Measurements from ENCODE around the gene LGALS3BP. TPM values are rescaled to one million over a fixed set of nuclear protein-coding genes. Genes with fewer than 3 reads are reported as not detected.
A peak's percentile ranks its signal among the peaks of the same experiment; 100 is the strongest.

Gene LGALS3BP
- total and polyA plus RNA-seq, 2 donors (not counting 1 experiment from before 2014, with no cell fraction given) = 1.8 to 7.5 TPM

- Histone ChIP-seq H3K79me2 (ENCODE audit: control insufficient read depth, insufficient read depth, low read length) (no peaks in the 10 kb centered on the region), H3K4me3 (ENCODE audit: control extremely low read depth in 1 of 5, extremely low read depth in 1 of 5, insufficient read depth in 1 of 5, low read depth in 2 of 5, low read length in 4 of 5) (peak overlapping the region in 1 of 5 experiments; percentile 11), H3K9ac (ENCODE audit: low read length) (no peak overlapping the region), H3K36me3 (replicated peaks in 1 of 2; ENCODE audit: control extremely low read depth in 1 of 2, control insufficient read depth in 1 of 2, extremely low read depth in 1 of 2, insufficient read depth in 2 of 2, low read length in 1 of 2) (peaks cover 0 to 16% of the 10 kb centered on the region in 2 experiments), H2AFZ (ENCODE audit: insufficient read depth, low read depth, low read length, poor library complexity, severe bottlenecking) (no peak overlapping the region), H3K4me2 (replicated peaks; ENCODE audit: low read depth, low read length, poor library complexity, severe bottlenecking) (peak overlapping the region; percentile 52), H3K27me3 (replicated peaks in 1 of 4; ENCODE audit: control extremely low read depth in 1 of 4, control insufficient read depth in 3 of 4, insufficient read depth in 4 of 4, low read length in 3 of 4) (no peaks in the 10 kb centered on the region), H3K9me3 (ENCODE audit: control extremely low read depth in 1 of 3, control insufficient read depth in 2 of 3, insufficient read depth in 1 of 3, low read length in 2 of 3) (no peaks in the 10 kb centered on the region), H3K4me1 (ENCODE audit: control insufficient read depth in 2 of 2, insufficient read depth in 2 of 2, low read length in 2 of 2) (peaks cover 15 to 16% of the 10 kb centered on the region in 2 donors), H3K27ac (ENCODE audit: low read length in 2 of 2) (no peak overlapping the region), H4K20me1 (ENCODE audit: control insufficient read depth, insufficient read depth, low read length, poor library complexity, severe bottlenecking) (no peaks in the 10 kb centered on the region)
- Mint-ChIP-seq H3K9me3 (ENCODE audit: insufficient read depth) (no peaks in the 10 kb centered on the region), H3K4me3 (peak overlapping the region; percentile 54), H3K4me1 (peaks cover 15% of the 10 kb centered on the region), H3K27me3 (no peaks in the 10 kb centered on the region), H3K27ac (no peak overlapping the region)
- DNase-seq (no peak), ATAC-seq (ENCODE audit: low read depth) (no peak)
- intact Hi-C loops (cut with micrococcal nuclease) = no loop called here
- TF ChIP-seq CTCF (IDR thresholded peaks at IDR 0.05) (no peak), EZH2 (IDR thresholded peaks at IDR 0.05; ENCODE audit: borderline replicate concordance, insufficient read depth, low read depth, low read length, poor library complexity, severe bottlenecking) (no peak)
- POLR2A ChIA-PET = no interaction called here
- 5% methylated on average over 11 of the region's 15 CpGs for WGBS (ENCODE audit: insufficient coverage)
- CTCF ChIA-PET = interaction anchor here (0.7 to 1.7 kb wide), 3 partner anchors 15 to 117 kb away, joined by 5 to 6 read pairs (median 6); no protein-coding TSS in a partner anchor
Measured at GRCh38 chr17:78986649-78987328, 7.1 kb upstream of the LGALS3BP start.

- H3K27ac Mint-ChIP-seq = no peak overlapping the region
- TF ChIP-seq CTCF (IDR thresholded peaks at IDR 0.05) (no peak), EZH2 (IDR thresholded peaks at IDR 0.05; ENCODE audit: borderline replicate concordance, insufficient read depth, low read depth, low read length, poor library complexity, severe bottlenecking) (no peak)
- Histone ChIP-seq H4K20me1 (ENCODE audit: control insufficient read depth, insufficient read depth, low read length, poor library complexity, severe bottlenecking) (no peaks in the 10 kb centered on the region), H3K4me2 (replicated peaks; ENCODE audit: low read depth, low read length, poor library complexity, severe bottlenecking) (peak overlapping the region; percentile 52), H3K9ac (ENCODE audit: low read length) (no peak overlapping the region), H3K4me1 (ENCODE audit: control insufficient read depth in 2 of 2, insufficient read depth in 2 of 2, low read length in 2 of 2) (peaks cover 15 to 16% of the 10 kb centered on the region in 2 donors), H3K4me3 (ENCODE audit: control extremely low read depth in 1 of 5, extremely low read depth in 1 of 5, insufficient read depth in 1 of 5, low read depth in 2 of 5, low read length in 4 of 5) (peak overlapping the region in 1 of 5 experiments; percentile 13), H3K27me3 (replicated peaks in 1 of 4; ENCODE audit: control extremely low read depth in 1 of 4, control insufficient read depth in 3 of 4, insufficient read depth in 4 of 4, low read length in 3 of 4) (no peaks in the 10 kb centered on the region), H2AFZ (ENCODE audit: insufficient read depth, low read depth, low read length, poor library complexity, severe bottlenecking) (no peak overlapping the region), H3K79me2 (ENCODE audit: control insufficient read depth, insufficient read depth, low read length) (no peaks in the 10 kb centered on the region), H3K9me3 (ENCODE audit: control extremely low read depth in 1 of 3, control insufficient read depth in 2 of 3, insufficient read depth in 1 of 3, low read length in 2 of 3) (no peaks in the 10 kb centered on the region), H3K27ac (ENCODE audit: low read length in 2 of 2) (no peak overlapping the region), H3K36me3 (replicated peaks in 1 of 2; ENCODE audit: control extremely low read depth in 1 of 2, control insufficient read depth in 1 of 2, extremely low read depth in 1 of 2, insufficient read depth in 2 of 2, low read length in 1 of 2) (peaks cover 0 to 10% of the 10 kb centered on the region in 2 experiments)
- ATAC-seq (ENCODE audit: low read depth) (peak; percentile 28), DNase-seq (peak; percentile 46)
- H3K27me3 Mint-ChIP-seq = no peaks in the 10 kb centered on the region
- H3K4me1 Mint-ChIP-seq = peaks cover 15% of the 10 kb centered on the region
- WGBS (ENCODE audit: insufficient coverage) = 20% methylated on average over 3 of the region's 6 CpGs
- H3K9me3 Mint-ChIP-seq (ENCODE audit: insufficient read depth) = no peaks in the 10 kb centered on the region
- ChIA-PET CTCF (interaction anchor here (1.5 to 1.7 kb wide), 3 partner anchors 15 to 120 kb away, joined by 5 to 6 read pairs (median 6); no protein-coding TSS in a partner anchor), POLR2A (no interaction called here)
- intact Hi-C loops (cut with micrococcal nuclease) = no loop called here
- H3K4me3 Mint-ChIP-seq = peak overlapping the region; percentile 21
Measured at GRCh38 chr17:78986048-78986648, 6.4 kb upstream of the LGALS3BP start.
